Ishikawa (cell line): ENCODE data around the gene TNRC6A.

Experiments used
- CEBPB ChIP-seq: IDR thresholded peaks from 2 replicates; pipeline ENCODE4 v1.6.1; 2012
- CREB1 ChIP-seq: IDR thresholded peaks from 2 replicates; pipeline ENCODE4 v1.6.1; 2012; ENCODE audit warnings: low read depth
- EGR1 ChIP-seq: IDR thresholded peaks from 2 replicates; pipeline ENCODE4 v1.6.1; 2012
- EP300 ChIP-seq: IDR thresholded peaks from 2 replicates; pipeline ENCODE4 v1.6.1; 2012; ENCODE audit warnings: borderline replicate concordance
- FOXM1 ChIP-seq: IDR thresholded peaks from 2 replicates; pipeline ENCODE4 v1.6.1; 2012; ENCODE audit warnings: low read depth, borderline replicate concordance
- NFIC ChIP-seq: IDR thresholded peaks from 2 replicates; pipeline ENCODE4 v1.6.1; 2012
- RAD21 ChIP-seq: IDR thresholded peaks from 2 replicates; pipeline ENCODE4 v1.6.1; 2012; ENCODE audit warnings: low read depth
- TAF1 ChIP-seq: IDR thresholded peaks from 2 replicates; pipeline ENCODE4 v1.6.1; 2012; ENCODE audit warnings: low read depth, mild to moderate bottlenecking
- TCF12 ChIP-seq: IDR thresholded peaks from 2 replicates; pipeline ENCODE4 v1.6.1; 2012; ENCODE audit warnings: low read depth
- TEAD4 ChIP-seq: IDR thresholded peaks from 2 replicates; pipeline ENCODE4 v1.6.1; 2012
- YY1 ChIP-seq: IDR thresholded peaks from 2 replicates; pipeline ENCODE4 v1.6.1; 2012; ENCODE audit warnings: low read depth
- ZBTB7A ChIP-seq: IDR thresholded peaks from 2 replicates; pipeline ENCODE4 v1.6.1; 2012; ENCODE audit warnings: low read depth
- TF ChIP-seq, protein P1 (sequence below): IDR thresholded peaks from 2 replicates; pipeline ENCODE4 v1.6.1; 2012
- TF ChIP-seq, protein P2 (sequence below): IDR thresholded peaks from 2 replicates; pipeline ENCODE4 v1.6.1; 2012
- TF ChIP-seq, protein P3 (sequence below): IDR thresholded peaks from 2 replicates; pipeline ENCODE4 v1.6.1; 2012; ENCODE audit warnings: low read depth, mild to moderate bottlenecking

TNRC6A gene

DNA sequence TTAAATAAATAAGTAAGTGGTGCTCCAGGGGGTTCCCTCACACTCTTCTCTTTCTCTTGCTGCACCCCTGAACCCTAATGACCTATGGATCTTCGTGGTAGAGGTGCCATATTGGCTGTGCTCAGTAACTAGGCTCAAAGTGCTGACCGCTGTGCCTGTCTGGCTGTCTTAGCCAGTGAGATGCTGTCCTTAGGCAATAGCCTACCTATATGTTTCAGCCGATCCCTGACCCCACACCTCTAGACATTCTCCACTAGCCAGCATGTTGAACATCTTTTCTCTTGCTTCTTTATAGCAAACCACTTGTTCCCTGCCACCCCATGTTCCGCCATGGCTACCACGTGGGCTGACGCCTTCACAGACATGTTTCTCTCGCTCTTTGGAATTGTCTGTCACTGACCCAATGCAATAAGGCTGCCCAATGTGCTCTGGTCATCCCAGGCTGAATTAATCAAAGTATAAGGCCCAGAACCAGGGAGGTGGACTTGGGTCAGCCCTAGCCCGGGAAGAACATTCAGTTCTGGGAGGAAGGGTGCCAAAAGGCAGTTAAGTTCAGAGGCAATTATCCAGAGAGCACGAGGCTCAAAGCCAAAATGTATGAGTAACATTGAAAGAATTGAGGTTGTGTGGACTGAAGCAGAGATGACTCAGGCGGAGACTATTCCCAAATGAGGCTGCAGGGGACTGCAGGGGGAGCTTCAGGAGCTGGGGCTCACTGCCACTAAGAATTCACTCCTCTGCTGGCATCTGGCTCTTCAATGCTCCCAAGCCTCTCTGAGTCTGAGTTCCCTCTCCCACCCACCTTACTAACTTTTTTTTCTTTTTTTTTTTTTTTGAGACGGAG lies 28.7 kb upstream of the TNRC6A start:
- peak; percentile 84 for TF ChIP-seq TCF12
- peak; percentile 26 for TF ChIP-seq RAD21
- peak; percentile 94 for TF ChIP-seq TEAD4
- TF ChIP-seq CEBPB: no peak
- TF ChIP-seq EGR1: no peak
- TF ChIP-seq NFIC: peak; percentile 96
- peak; percentile 51; the same call in 1 of the 2 replicates for TF ChIP-seq FOXM1
- no peak for TF ChIP-seq YY1
- TF ChIP-seq, protein P1, sequence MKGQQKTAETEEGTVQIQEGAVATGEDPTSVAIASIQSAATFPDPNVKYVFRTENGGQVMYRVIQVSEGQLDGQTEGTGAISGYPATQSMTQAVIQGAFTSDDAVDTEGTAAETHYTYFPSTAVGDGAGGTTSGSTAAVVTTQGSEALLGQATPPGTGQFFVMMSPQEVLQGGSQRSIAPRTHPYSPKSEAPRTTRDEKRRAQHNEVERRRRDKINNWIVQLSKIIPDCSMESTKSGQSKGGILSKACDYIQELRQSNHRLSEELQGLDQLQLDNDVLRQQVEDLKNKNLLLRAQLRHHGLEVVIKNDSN: no peak
- TF ChIP-seq TAF1: no peak
- peak; percentile 88; the same call in 1 of the 2 replicates for TF ChIP-seq EP300
- TF ChIP-seq, protein P2, sequence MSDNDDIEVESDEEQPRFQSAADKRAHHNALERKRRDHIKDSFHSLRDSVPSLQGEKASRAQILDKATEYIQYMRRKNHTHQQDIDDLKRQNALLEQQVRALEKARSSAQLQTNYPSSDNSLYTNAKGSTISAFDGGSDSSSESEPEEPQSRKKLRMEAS: peak; percentile 61; the same call in 1 of the 2 replicates
- peak; percentile 44; the same call in 1 of the 2 replicates for TF ChIP-seq ZBTB7A

DNA sequence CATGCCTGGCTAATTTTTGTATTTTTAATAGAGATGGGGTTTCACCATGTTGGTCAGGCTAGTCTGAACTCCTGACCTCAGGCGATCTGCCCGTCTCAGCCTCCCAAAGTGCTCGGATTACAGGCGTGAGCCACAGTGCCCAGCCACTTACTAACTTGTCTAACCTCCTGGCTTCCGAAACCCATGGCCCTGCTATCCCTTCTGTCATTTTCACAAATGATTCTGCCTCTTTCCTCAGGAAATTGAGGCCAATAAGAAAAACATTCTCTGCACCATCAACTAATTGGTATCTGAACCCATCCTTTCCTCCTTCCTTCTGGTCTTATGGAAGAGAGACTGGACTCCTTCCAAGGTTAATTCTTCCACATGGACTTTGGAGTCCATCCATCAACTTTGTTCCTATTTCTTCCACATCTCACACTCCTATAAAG lies 27.9 kb upstream of the TNRC6A start:
- TF ChIP-seq TAF1 (no peak), YY1 (no peak), CEBPB (no peak), ZBTB7A (no peak), TCF12 (no peak), TEAD4 (no peak)
- TF ChIP-seq, protein P3, sequence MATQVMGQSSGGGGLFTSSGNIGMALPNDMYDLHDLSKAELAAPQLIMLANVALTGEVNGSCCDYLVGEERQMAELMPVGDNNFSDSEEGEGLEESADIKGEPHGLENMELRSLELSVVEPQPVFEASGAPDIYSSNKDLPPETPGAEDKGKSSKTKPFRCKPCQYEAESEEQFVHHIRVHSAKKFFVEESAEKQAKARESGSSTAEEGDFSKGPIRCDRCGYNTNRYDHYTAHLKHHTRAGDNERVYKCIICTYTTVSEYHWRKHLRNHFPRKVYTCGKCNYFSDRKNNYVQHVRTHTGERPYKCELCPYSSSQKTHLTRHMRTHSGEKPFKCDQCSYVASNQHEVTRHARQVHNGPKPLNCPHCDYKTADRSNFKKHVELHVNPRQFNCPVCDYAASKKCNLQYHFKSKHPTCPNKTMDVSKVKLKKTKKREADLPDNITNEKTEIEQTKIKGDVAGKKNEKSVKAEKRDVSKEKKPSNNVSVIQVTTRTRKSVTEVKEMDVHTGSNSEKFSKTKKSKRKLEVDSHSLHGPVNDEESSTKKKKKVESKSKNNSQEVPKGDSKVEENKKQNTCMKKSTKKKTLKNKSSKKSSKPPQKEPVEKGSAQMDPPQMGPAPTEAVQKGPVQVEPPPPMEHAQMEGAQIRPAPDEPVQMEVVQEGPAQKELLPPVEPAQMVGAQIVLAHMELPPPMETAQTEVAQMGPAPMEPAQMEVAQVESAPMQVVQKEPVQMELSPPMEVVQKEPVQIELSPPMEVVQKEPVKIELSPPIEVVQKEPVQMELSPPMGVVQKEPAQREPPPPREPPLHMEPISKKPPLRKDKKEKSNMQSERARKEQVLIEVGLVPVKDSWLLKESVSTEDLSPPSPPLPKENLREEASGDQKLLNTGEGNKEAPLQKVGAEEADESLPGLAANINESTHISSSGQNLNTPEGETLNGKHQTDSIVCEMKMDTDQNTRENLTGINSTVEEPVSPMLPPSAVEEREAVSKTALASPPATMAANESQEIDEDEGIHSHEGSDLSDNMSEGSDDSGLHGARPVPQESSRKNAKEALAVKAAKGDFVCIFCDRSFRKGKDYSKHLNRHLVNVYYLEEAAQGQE: no peak
- TF ChIP-seq, protein P1: no peak

DNA sequence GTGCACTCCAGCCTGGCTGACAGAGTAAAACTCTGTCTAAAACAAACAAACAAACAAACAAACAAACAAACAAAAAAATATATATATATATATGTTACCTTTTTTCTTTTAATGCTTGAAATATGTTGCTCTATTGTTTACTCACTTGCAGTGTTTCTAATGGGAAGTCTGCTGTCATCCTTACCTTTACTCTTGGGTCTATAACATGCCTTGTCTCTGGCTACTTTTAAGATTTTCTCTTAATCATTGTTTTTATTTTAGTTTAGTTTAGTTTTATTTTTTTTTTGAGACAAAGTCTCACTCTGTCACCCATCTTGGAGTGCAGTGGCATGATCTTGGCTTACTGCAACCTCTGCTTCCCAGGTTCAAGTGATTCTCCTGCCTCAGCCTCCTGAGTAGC lies 16.1 kb upstream of the TNRC6A start:
- TF ChIP-seq, protein P3: no peak
- TF ChIP-seq TEAD4 (no peak), RAD21 (no peak), YY1 (no peak), CREB1 (no peak)

DNA sequence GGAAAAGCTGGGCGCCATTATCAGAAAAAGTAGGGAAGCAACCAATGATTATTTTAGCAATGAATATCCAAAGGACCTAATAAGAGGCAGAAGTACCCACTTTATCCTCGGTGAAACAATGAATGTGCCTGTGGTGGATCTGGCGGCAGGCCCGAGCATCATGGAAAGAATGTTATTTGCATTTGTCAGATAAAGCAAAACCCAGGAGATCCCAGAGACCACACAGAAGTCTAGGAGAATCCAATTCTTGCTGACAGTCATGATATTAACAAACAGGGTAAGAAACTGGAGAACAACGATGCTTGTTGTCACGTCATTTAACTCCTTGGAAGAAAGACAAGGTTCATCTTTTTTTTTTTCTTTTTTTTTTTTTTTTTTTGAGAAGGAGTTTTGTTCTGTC lies 12.0 kb upstream of the TNRC6A start:
- TF ChIP-seq NFIC (no peak), CREB1 (no peak), CEBPB (no peak), YY1 (no peak), TAF1 (no peak), ZBTB7A (no peak), RAD21 (no peak), TCF12 (no peak), EP300 (no peak)
- TF ChIP-seq, protein P1: no peak

DNA sequence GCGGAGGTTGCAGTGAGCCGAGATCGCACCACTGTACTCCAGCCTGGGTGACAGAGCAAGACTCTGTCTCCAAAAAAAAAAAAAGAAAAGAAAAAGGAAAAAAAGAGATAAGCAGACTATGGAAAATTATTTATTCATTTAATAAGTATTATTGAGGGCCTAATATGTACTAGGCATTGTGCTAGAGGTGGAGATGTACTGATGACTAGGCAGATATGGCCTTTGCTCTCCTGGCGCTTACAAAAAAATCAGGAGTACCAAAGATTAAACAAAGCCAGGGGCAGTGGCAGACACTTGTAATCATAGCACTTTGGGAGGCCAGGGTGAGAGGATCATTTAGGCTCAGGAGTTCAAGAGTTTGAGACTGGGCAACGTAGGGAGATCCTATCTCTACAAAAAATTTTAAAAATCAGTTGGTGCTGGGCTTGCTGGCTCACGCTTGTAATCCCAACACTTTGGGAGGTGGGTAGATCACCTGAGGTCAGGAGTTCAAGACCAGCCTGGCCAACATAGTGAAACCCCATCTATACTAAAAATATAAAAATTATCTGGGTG lies 10.4 kb upstream of the TNRC6A start:
- TF ChIP-seq TCF12 (no peak), RAD21 (no peak), ZBTB7A (no peak), EP300 (no peak), TAF1 (no peak), EGR1 (no peak), CREB1 (no peak), CEBPB (no peak), YY1 (no peak), TEAD4 (no peak), FOXM1 (no peak), NFIC (no peak)
- TF ChIP-seq, protein P3: no peak
- TF ChIP-seq, protein P1: no peak
- TF ChIP-seq, protein P2: no peak
